ENCODE results near the gene EZR.

Gene EZR

GRCh38 chr6:158819213-158819976 lies at the start of gene EZR:
TSS of gene EZR (minus strand) at chr6:158819368. CDS start at chr6:158818093, 1,275 bp downstream.
- peak; percentile 72 for DNase-seq

GRCh38 chr6:158868122-158868480 lies 48.9 kb upstream of the EZR start:
- no peak for DNase-seq

GRCh38 chr6:158867381-158868121 lies 48.4 kb upstream of the EZR start:
- no peak for DNase-seq

GRCh38 chr6:158865769-158866168 lies 46.6 kb upstream of the EZR start:
- no peak for DNase-seq

- DNase-seq, result no peak
Measured at GRCh38 chr6:158863646-158864045, 44.5 kb upstream of the EZR start.

GRCh38 chr6:158861686-158862381 lies 42.7 kb upstream of the EZR start:
- DNase-seq, result no peak

- DNase-seq, result no peak
Measured at GRCh38 chr6:158860279-158860865, 41.2 kb upstream of the EZR start.

- DNase-seq, result no peak
Measured at GRCh38 chr6:158856261-158856660, 37.1 kb upstream of the EZR start.

- DNase-seq, result no peak
Measured at GRCh38 chr6:158854214-158855101, 35.3 kb upstream of the EZR start.

- DNase-seq, result no peak
Measured at GRCh38 chr6:158853880-158854213, 34.7 kb upstream of the EZR start.

- peak; percentile 41 for DNase-seq
Measured at GRCh38 chr6:158853072-158853879, 34.1 kb upstream of the EZR start.

- DNase-seq, result no peak
Measured at GRCh38 chr6:158852312-158853071, 33.3 kb upstream of the EZR start.

GRCh38 chr6:158850807-158851115 lies 31.6 kb upstream of the EZR start:
- no peak for DNase-seq

GRCh38 chr6:158849899-158850806 lies 31.0 kb upstream of the EZR start:
- no peak for DNase-seq

GRCh38 chr6:158848490-158848895 lies 29.3 kb upstream of the EZR start:
- no peak for DNase-seq

- DNase-seq, result no peak
Measured at GRCh38 chr6:158847786-158848185, 28.6 kb upstream of the EZR start.

- no peak for DNase-seq
Measured at GRCh38 chr6:158847012-158847529, 27.9 kb upstream of the EZR start.

- DNase-seq, result no peak
Measured at GRCh38 chr6:158843751-158844683, 24.8 kb upstream of the EZR start.
